Measurements from ENCODE around the gene CD47.

The CD47 gene

GRCh38 chr3:108047987-108048386 is 42.8 kb downstream of the CD47 start:
- H3K4me1 ChIP-seq = no peaks in the 10 kb centered on the region
- H3K9me3 ChIP-seq = no peaks in the 10 kb centered on the region
- H3K4me3 ChIP-seq (ENCODE audit: low read depth, low read length) = no peak overlapping the region
- H3K36me3 ChIP-seq = no peaks in the 10 kb centered on the region; the same call in 1 of the 2 replicates
- no peak for TF ChIP-seq CTCF (IDR thresholded peaks at IDR 0.05; ENCODE audit: low read depth, low read length)
- no peaks in the 10 kb centered on the region for H3K27me3 ChIP-seq
- no peak for DNase-seq

GRCh38 chr3:108046247-108046646 is 44.6 kb downstream of the CD47 start:
- H3K27me3 ChIP-seq = no peaks in the 10 kb centered on the region

GRCh38 chr3:108044699-108045098 is 46.1 kb downstream of the CD47 start:
- DNase-seq = no peak
- no peaks in the 10 kb centered on the region for H3K36me3 ChIP-seq
- no peaks in the 10 kb centered on the region for H3K27me3 ChIP-seq
- no peak for TF ChIP-seq CTCF (IDR thresholded peaks at IDR 0.05; ENCODE audit: low read depth, low read length)
- peaks cover 3% of the 10 kb centered on the region for H3K4me1 ChIP-seq
- H3K9me3 ChIP-seq = no peaks in the 10 kb centered on the region
- H3K4me3 ChIP-seq (ENCODE audit: low read depth, low read length) = no peak overlapping the region

More at GRCh38 chr3:108046247-108046646, 44.6 kb downstream of the CD47 start:
- no peak for TF ChIP-seq CTCF (IDR thresholded peaks at IDR 0.05; ENCODE audit: low read depth, low read length)
- Histone ChIP-seq H3K4me1 (no peaks in the 10 kb centered on the region), H3K4me3 (ENCODE audit: low read depth, low read length) (no peak overlapping the region), H3K36me3 (no peaks in the 10 kb centered on the region), H3K9me3 (no peaks in the 10 kb centered on the region)
- DNase-seq = no peak

GRCh38 chr3:108042300-108042699 is 48.5 kb downstream of the CD47 start:
- TF ChIP-seq CTCF (IDR thresholded peaks at IDR 0.05; ENCODE audit: low read depth, low read length) = no peak
- Histone ChIP-seq H3K4me1 (peaks cover 3% of the 10 kb centered on the region), H3K9me3 (no peaks in the 10 kb centered on the region), H3K36me3 (no peaks in the 10 kb centered on the region), H3K27me3 (no peaks in the 10 kb centered on the region), H3K4me3 (ENCODE audit: low read depth, low read length) (no peak overlapping the region)
- no peak for DNase-seq

- H3K27me3 ChIP-seq = no peaks in the 10 kb centered on the region
- H3K4me3 ChIP-seq (ENCODE audit: low read depth, low read length) = no peak overlapping the region
- TF ChIP-seq CTCF (IDR thresholded peaks at IDR 0.05; ENCODE audit: low read depth, low read length) = no peak
- H3K4me1 ChIP-seq = peaks cover 3% of the 10 kb centered on the region
- H3K36me3 ChIP-seq = no peaks in the 10 kb centered on the region
- no peak for DNase-seq
- H3K9me3 ChIP-seq = no peaks in the 10 kb centered on the region
These were observed 49.6 kb downstream of the CD47 start for GRCh38 chr3:108041253-108041652.

GRCh38 chr3:108037770-108038169 is 53.1 kb downstream of the CD47 start:
- Histone ChIP-seq H3K4me1 (peaks cover 3% of the 10 kb centered on the region), H3K9me3 (no peaks in the 10 kb centered on the region), H3K4me3 (ENCODE audit: low read depth, low read length) (no peak overlapping the region), H3K27me3 (no peaks in the 10 kb centered on the region), H3K36me3 (no peaks in the 10 kb centered on the region)
- no peak for TF ChIP-seq CTCF (IDR thresholded peaks at IDR 0.05; ENCODE audit: low read depth, low read length)
- no peak for DNase-seq
